Measurements from ENCODE around the gene PNMA8A.

- TF ChIP-seq ATF3 (IDR thresholded peaks at IDR 0.05; ENCODE audit: borderline replicate concordance, extremely low read depth, low read depth, low read length): no peak
- no peak for TF ChIP-seq EZH2 (IDR thresholded peaks at IDR 0.05; ENCODE audit: borderline replicate concordance, control insufficient read depth, low read depth, low read length)
- no peak for TF ChIP-seq CTCF (IDR thresholded peaks at IDR 0.05 in 2 of 3, conservative IDR thresholded peaks at IDR 0.05 in 1 of 3; ENCODE audit: control insufficient read depth in 2 of 3, extremely low read depth in 1 of 3, insufficient read depth in 1 of 3, low read depth in 3 of 3, low read length in 3 of 3)
- no peak for TF ChIP-seq POLR2AphosphoS5 (IDR thresholded peaks at IDR 0.05; ENCODE audit: low read length)
- TF ChIP-seq TAF1 (IDR thresholded peaks at IDR 0.05; ENCODE audit: borderline replicate concordance, low read depth, low read length): no peak
- TF ChIP-seq EP300 (IDR thresholded peaks at IDR 0.05; ENCODE audit: borderline replicate concordance in 1 of 2, control insufficient read depth in 1 of 2, low read depth in 2 of 2, low read length in 2 of 2): no peak
- no peak for TF ChIP-seq CEBPB (IDR thresholded peaks at IDR 0.05; ENCODE audit: borderline replicate concordance in 1 of 2, low read depth in 2 of 2, low read length in 2 of 2)
- no peak for TF ChIP-seq ETV6 (conservative IDR thresholded peaks at IDR 0.05 in 1 of 2, IDR thresholded peaks at IDR 0.05 in 1 of 2; ENCODE audit: borderline replicate concordance in 1 of 2, low read depth in 1 of 2)
- TF ChIP-seq BHLHE40 (IDR thresholded peaks at IDR 0.05; ENCODE audit: borderline replicate concordance in 1 of 2, low read depth in 2 of 2, low read length in 1 of 2): no peak
- no peak for TF ChIP-seq SIN3A (IDR thresholded peaks at IDR 0.05; ENCODE audit: low read depth, low read length)
- no peak for TF ChIP-seq MEF2A (IDR thresholded peaks at IDR 0.05; ENCODE audit: insufficient read depth, low read depth, low read length)
- no peak for TF ChIP-seq CHD4 (IDR thresholded peaks at IDR 0.05)
- no peak for TF ChIP-seq JUND (IDR thresholded peaks at IDR 0.05; ENCODE audit: low read depth, low read length)
Observed at GRCh38 chr19:46423188-46423587, 48.2 kb downstream of the PNMA8A start.

All from GM12878 (cell line).